K562 (cell line): ENCODE measurements around the gene IGIP. TPM values are rescaled to one million over a fixed set of nuclear protein-coding genes. Genes with fewer than 3 reads are reported as not detected.
A peak's percentile ranks its signal among the peaks of the same experiment; 100 is the strongest.

ENCODE experiments used
- ADNP ChIP-seq: fragments of 200-800 bp; sonication (Bioruptor generic); IDR thresholded peaks from 2 replicates; pipeline ENCODE4 v1.6.1; 2016; ENCODE audit warnings: missing genetic modification characterization, missing compliant biosample characterization
- CEBPG ChIP-seq, 3 experiments: fragments of 200-800 bp in 1 of 3; sonication (Bioruptor generic) in 1 of 3; sonication (generic) in 1 of 3; formaldehyde crosslinking in 1 of 3; IDR thresholded peaks in 2 of 3; conservative IDR thresholded peaks in 1 of 3; 2 replicates each; pipeline versions ENCODE4 v1.6.1 to v1.8.0; 2016 to 2022; ENCODE audit warnings: missing compliant biosample characterization in 2 of 3, missing genetic modification characterization in 2 of 3, mild to moderate bottlenecking in 1 of 3, missing genetic modification reagents in 1 of 3
- MEIS2 ChIP-seq: fragments of 450-650 bp; IDR thresholded peaks from 2 replicates; pipeline ENCODE4 v1.6.1; 2014; ENCODE audit warnings: mild to moderate bottlenecking; ENCODE audit not compliant: partially characterized antibody
- NFE2L1 ChIP-seq: fragments of 450-650 bp; IDR thresholded peaks from 2 replicates; pipeline ENCODE4 v1.6.1; 2016; ENCODE audit warnings: missing genetic modification characterization, low read depth, mild to moderate bottlenecking, missing compliant biosample characterization, moderate library complexity, borderline replicate concordance
- RBBP5 ChIP-seq: fragments of 200-600 bp; sonication (generic); IDR thresholded peaks from 2 replicates; pipeline ENCODE4 v1.6.1; 2012; ENCODE audit warnings: borderline replicate concordance, mild to moderate bottlenecking, low read length, control low read depth, inconsistent platforms; ENCODE audit not compliant: insufficient read depth, poor library complexity, severe bottlenecking
- SIN3A ChIP-seq, 2 experiments: fragments of 150-350 bp in 1 of 2; IDR thresholded peaks; 2 replicates each; pipeline ENCODE4 v1.6.1; 2011 to 2016; ENCODE audit warnings: borderline replicate concordance in 2 of 2, low read depth in 2 of 2, low read length in 2 of 2, mild to moderate bottlenecking in 2 of 2, moderate library complexity in 2 of 2; ENCODE audit not compliant: control insufficient read depth in 1 of 2
- TOE1 ChIP-seq, 2 experiments: fragments of 450-650 bp in 1 of 2; sonication (generic) in 1 of 2; formaldehyde crosslinking in 1 of 2; IDR thresholded peaks; 2 replicates each; pipeline versions ENCODE4 v1.7.1 to v1.8.0; 2016 to 2022; ENCODE audit warnings: borderline replicate concordance in 2 of 2, mild to moderate bottlenecking in 2 of 2, antibody characterized with exemption in 1 of 2, inconsistent platforms in 1 of 2, low read depth in 1 of 2, missing genetic modification reagents in 1 of 2, moderate library complexity in 1 of 2
- WHSC1 ChIP-seq: IDR thresholded peaks from one replicate; pipeline ENCODE4 v1.6.1; 2012; ENCODE audit warnings: low read length, control low read depth, inconsistent platforms
- polyA plus RNA-seq, 8 experiments: library from polyadenylated mRNA; depleted of rRNA in 4 of 8; stranded (reverse) in 5 of 8; unstranded in 3 of 8; fragments of >200 nt; fragmentation: Nextera tagmentation in 2 of 8; fragmentation: Illumina TruSeq in 1 of 8; extraction: Ambion mirVana in 2 of 8; extraction: Trizol in 1 of 8; gene quantifications; 2 replicates each; pipeline versions ENCODE4 v1.2.1 to v1.2.3, GENCODE V29; 2011 to 2014; ENCODE audit warnings: inconsistent platforms in 1 of 8, missing spikeins in 1 of 8
- total RNA-seq, 7 experiments: library from RNA; depleted of rRNA in 6 of 7; stranded (reverse); fragments of >200 nt in 6 of 7; fragmentation: Illumina TruSeq in 2 of 7; extraction: Trizol in 2 of 7; gene quantifications; 2 replicates each; pipeline versions ENCODE4 v1.2.1 to v1.2.3, GENCODE V29; 2011 to 2021; ENCODE audit warnings: low replicate concordance in 1 of 7
- TF ChIP-seq, protein P1 (sequence below): fragments of 450-650 bp; IDR thresholded peaks from 2 replicates; pipeline ENCODE4 v1.7.1; 2018; ENCODE audit warnings: mild to moderate bottlenecking, low read depth; ENCODE audit not compliant: partially characterized antibody
- TF ChIP-seq, protein P2 (sequence below): sonication (generic); formaldehyde crosslinking; IDR thresholded peaks from 2 replicates; pipeline ENCODE4 v1.8.0; 2022; ENCODE audit warnings: mild to moderate bottlenecking, missing genetic modification reagents
- TF ChIP-seq, protein P3 (sequence below), 2 experiments: fragments of 450-650 bp; IDR thresholded peaks; 2 replicates each; pipeline ENCODE4 v1.6.1; 2018; ENCODE audit warnings: mild to moderate bottlenecking in 2 of 2, low read depth in 1 of 2; ENCODE audit not compliant: partially characterized antibody in 2 of 2
- TF ChIP-seq, protein P4 (sequence below): fragments of 450-650 bp; formaldehyde crosslinking; IDR thresholded peaks from 2 replicates; pipeline ENCODE4 v1.4.0; 2022; ENCODE audit warnings: missing genetic modification characterization
- TF ChIP-seq, protein P5 (sequence below): sonication (generic); formaldehyde crosslinking; IDR thresholded peaks from 2 replicates; pipeline ENCODE4 v1.8.1; 2022; ENCODE audit warnings: missing genetic modification reagents

The IGIP gene
- total and polyA plus RNA-seq, 9 of the 15 experiments (the other 6 are each of a cell fraction or from before 2014, with no cell fraction given), result 0.52 to 1.6 (median 1.2) TPM

DNA sequence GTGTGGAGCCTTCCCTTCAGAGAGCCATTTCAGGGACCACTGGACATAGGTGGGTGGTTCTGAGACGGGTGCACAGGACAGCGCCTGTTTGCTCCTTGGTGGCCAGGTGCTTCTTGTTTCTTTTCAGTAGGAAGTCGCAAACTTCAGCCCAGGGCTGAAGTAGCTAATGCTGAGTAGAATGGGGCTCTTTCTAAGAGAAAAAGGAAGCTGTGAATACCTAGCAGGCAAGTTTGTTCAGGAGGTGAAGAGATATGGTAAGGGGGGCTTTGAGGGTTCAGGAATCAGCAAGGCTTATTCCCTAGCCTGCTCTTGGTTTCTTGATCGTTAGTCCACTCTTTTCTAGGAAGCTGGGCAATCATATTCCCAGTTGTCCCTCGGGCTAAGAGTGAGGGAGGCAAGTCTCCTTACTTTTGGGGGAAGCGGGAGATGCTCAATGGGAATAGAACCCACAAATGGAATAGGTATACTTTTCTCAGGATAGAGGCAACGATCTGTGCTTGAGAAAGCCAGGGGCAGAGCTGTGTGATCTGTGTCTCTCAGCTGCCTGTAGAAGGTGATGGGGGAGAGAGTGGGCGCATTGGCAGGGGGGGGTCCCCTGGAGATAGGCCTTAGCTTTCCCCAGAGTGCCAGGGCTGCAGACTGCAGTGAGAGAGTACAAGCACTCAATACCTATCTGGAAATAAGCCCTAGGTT lies 13.7 kb upstream of the IGIP start (continued):
- TF ChIP-seq, protein P1, sequence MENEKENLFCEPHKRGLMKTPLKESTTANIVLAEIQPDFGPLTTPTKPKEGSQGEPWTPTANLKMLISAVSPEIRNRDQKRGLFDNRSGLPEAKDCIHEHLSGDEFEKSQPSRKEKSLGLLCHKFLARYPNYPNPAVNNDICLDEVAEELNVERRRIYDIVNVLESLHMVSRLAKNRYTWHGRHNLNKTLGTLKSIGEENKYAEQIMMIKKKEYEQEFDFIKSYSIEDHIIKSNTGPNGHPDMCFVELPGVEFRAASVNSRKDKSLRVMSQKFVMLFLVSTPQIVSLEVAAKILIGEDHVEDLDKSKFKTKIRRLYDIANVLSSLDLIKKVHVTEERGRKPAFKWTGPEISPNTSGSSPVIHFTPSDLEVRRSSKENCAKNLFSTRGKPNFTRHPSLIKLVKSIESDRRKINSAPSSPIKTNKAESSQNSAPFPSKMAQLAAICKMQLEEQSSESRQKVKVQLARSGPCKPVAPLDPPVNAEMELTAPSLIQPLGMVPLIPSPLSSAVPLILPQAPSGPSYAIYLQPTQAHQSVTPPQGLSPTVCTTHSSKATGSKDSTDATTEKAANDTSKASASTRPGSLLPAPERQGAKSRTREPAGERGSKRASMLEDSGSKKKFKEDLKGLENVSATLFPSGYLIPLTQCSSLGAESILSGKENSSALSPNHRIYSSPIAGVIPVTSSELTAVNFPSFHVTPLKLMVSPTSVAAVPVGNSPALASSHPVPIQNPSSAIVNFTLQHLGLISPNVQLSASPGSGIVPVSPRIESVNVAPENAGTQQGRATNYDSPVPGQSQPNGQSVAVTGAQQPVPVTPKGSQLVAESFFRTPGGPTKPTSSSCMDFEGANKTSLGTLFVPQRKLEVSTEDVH, result no peak
- TF ChIP-seq MEIS2, result no peak
- TF ChIP-seq, protein P2, sequence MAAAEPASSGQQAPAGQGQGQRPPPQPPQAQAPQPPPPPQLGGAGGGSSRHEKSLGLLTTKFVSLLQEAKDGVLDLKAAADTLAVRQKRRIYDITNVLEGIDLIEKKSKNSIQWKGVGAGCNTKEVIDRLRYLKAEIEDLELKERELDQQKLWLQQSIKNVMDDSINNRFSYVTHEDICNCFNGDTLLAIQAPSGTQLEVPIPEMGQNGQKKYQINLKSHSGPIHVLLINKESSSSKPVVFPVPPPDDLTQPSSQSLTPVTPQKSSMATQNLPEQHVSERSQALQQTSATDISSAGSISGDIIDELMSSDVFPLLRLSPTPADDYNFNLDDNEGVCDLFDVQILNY (CRISPR knock-in tag), result no peak
- no peak for TF ChIP-seq NFE2L1
- TF ChIP-seq, protein P3, sequence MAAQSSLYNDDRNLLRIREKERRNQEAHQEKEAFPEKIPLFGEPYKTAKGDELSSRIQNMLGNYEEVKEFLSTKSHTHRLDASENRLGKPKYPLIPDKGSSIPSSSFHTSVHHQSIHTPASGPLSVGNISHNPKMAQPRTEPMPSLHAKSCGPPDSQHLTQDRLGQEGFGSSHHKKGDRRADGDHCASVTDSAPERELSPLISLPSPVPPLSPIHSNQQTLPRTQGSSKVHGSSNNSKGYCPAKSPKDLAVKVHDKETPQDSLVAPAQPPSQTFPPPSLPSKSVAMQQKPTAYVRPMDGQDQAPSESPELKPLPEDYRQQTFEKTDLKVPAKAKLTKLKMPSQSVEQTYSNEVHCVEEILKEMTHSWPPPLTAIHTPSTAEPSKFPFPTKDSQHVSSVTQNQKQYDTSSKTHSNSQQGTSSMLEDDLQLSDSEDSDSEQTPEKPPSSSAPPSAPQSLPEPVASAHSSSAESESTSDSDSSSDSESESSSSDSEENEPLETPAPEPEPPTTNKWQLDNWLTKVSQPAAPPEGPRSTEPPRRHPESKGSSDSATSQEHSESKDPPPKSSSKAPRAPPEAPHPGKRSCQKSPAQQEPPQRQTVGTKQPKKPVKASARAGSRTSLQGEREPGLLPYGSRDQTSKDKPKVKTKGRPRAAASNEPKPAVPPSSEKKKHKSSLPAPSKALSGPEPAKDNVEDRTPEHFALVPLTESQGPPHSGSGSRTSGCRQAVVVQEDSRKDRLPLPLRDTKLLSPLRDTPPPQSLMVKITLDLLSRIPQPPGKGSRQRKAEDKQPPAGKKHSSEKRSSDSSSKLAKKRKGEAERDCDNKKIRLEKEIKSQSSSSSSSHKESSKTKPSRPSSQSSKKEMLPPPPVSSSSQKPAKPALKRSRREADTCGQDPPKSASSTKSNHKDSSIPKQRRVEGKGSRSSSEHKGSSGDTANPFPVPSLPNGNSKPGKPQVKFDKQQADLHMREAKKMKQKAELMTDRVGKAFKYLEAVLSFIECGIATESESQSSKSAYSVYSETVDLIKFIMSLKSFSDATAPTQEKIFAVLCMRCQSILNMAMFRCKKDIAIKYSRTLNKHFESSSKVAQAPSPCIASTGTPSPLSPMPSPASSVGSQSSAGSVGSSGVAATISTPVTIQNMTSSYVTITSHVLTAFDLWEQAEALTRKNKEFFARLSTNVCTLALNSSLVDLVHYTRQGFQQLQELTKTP (IDR thresholded peaks at IDR 0.05; ENCODE audit: low read depth in 1 of 2, partially characterized antibody in 2 of 2), result peak in 1 of 2 experiments; percentile 2
- 0 out of 2 replicates have a peak, but pooled peaks have one; percentile 11 for TF ChIP-seq TOE1 (IDR thresholded peaks at IDR 0.05; ENCODE audit: borderline replicate concordance)
- no peak for TF ChIP-seq TOE1 (CRISPR knock-in tag; IDR thresholded peaks at IDR 0.05; ENCODE audit: borderline replicate concordance, low read depth)
- TF ChIP-seq, protein P4, sequence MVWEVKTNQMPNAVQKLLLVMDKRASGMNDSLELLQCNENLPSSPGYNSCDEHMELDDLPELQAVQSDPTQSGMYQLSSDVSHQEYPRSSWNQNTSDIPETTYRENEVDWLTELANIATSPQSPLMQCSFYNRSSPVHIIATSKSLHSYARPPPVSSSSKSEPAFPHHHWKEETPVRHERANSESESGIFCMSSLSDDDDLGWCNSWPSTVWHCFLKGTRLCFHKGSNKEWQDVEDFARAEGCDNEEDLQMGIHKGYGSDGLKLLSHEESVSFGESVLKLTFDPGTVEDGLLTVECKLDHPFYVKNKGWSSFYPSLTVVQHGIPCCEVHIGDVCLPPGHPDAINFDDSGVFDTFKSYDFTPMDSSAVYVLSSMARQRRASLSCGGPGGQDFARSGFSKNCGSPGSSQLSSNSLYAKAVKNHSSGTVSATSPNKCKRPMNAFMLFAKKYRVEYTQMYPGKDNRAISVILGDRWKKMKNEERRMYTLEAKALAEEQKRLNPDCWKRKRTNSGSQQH (CRISPR knock-in tag), result no peak
- TF ChIP-seq, protein P5, sequence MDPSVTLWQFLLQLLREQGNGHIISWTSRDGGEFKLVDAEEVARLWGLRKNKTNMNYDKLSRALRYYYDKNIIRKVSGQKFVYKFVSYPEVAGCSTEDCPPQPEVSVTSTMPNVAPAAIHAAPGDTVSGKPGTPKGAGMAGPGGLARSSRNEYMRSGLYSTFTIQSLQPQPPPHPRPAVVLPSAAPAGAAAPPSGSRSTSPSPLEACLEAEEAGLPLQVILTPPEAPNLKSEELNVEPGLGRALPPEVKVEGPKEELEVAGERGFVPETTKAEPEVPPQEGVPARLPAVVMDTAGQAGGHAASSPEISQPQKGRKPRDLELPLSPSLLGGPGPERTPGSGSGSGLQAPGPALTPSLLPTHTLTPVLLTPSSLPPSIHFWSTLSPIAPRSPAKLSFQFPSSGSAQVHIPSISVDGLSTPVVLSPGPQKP (CRISPR knock-in tag), result no peak
- peak; percentile 28 for TF ChIP-seq RBBP5
- no peak for TF ChIP-seq CEBPG (CRISPR knock-in tag; IDR thresholded peaks at IDR 0.05)
- TF ChIP-seq CEBPG (tag; conservative IDR thresholded peaks at IDR 0.05 in 1 of 2, IDR thresholded peaks at IDR 0.05 in 1 of 2), result no peak
- TF ChIP-seq ADNP (tag), result no peak
- TF ChIP-seq SIN3A (IDR thresholded peaks at IDR 0.05; ENCODE audit: borderline replicate concordance in 2 of 2, control insufficient read depth in 1 of 2, low read depth in 2 of 2, low read length in 2 of 2), result no peak
- TF ChIP-seq WHSC1, result no peak
